ENCODE measurements around the gene RAB6B. TPM values are rescaled to one million over a fixed set of nuclear protein-coding genes. Genes with fewer than 3 reads are reported as not detected.

Gene RAB6B
- total RNA-seq, 1 experiment from 2014 or later: 14.1 TPM

DNA sequence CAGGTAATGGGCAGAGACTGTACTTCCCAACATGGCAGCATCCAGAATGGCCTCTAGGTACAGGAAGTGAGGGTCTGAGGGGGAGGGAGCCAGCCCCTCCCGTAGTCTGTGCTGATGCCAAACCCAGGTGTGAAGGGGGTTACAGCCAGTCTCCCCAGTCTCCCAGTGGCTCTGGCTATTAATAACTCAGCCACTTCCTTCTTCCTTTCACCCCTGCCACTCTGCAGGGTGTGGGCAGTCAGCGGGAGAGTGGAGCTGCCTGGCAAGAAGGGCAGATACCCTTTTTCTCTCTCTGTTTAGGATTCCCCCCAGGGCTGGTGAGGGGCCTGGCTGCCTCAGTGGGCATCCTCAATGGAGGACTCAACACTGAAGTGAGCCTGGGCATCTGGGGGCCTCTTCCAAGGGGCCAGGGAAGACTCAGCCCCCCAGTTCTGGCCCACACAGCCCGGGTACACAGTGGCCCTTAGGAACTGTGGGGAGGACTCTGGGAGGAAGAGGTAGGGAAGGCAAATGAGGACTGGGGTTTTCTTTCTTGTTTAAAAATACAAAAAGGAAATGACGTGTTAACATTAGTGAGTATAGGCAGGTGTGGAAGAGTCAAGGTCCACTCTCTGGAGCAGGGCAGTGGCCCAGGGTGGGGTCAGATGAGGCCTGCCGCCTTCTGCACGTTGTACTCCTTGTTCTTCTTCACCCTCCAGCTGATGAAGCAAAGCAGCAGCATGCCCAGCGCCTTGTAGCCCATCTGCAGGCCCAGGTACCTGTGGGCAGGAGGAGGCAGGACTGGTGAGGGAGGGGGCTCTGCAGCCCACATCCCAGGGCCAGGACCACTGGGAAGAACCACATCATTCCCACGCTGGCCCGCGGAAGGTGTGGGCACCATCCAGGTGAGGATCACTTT lies 38.6 kb upstream of the RAB6B start:
- H3K4me2 ChIP-seq (ENCODE audit: low read length): no peak overlapping the region
- ChIA-PET CTCF (no interaction called here), RAD21 (ENCODE audit: low non-redundant PET in 1 of 2, low total read pairs in 2 of 2, uncharacterized antibody in 2 of 2, unreplicated experiment in 2 of 2) (no interaction called here), POLR2A (no interaction called here)
- no peaks in the 10 kb centered on the region for H3K9me2 ChIP-seq (ENCODE audit: insufficient read depth)
- H3K4me3 ChIP-seq (replicated peaks in 1 of 2; ENCODE audit: low read depth in 1 of 2, low read length in 2 of 2): no peak overlapping the region
- no peak overlapping the region for H2AFZ ChIP-seq (ENCODE audit: low read depth, low read length, poor library complexity, severe bottlenecking)
- no peaks in the 10 kb centered on the region for H4K20me1 ChIP-seq (ENCODE audit: insufficient read depth)
- no peak for ATAC-seq
- no peaks in the 10 kb centered on the region for H3K9me3 ChIP-seq (ENCODE audit: control insufficient read depth in 1 of 2, insufficient read depth in 1 of 2, low read depth in 1 of 2, low read length in 2 of 2)
- no peak for DNase-seq (ENCODE audit: low read depth, low spot score)
- no peaks in the 10 kb centered on the region for H3K79me2 ChIP-seq (ENCODE audit: insufficient read depth, low read length)
- H3K4me1 ChIP-seq (ENCODE audit: control insufficient read depth in 1 of 2, insufficient read depth in 2 of 2, low read length in 2 of 2): no peaks in the 10 kb centered on the region
- no peak overlapping the region for H3K27ac ChIP-seq (ENCODE audit: low read depth, low read length)
- no TSS peak for BruUV-seq (replicated peaks)
- intact Hi-C loops (cut with micrococcal nuclease): loop anchor here (5.0 kb wide), 1 partner anchor 538 kb away; no protein-coding TSS in a partner anchor
- H3K36me3 ChIP-seq (ENCODE audit: control insufficient read depth in 1 of 2, insufficient read depth in 2 of 2, low read length in 2 of 2): no peaks in the 10 kb centered on the region
- TF ChIP-seq EZH2phosphoT487 (IDR thresholded peaks at IDR 0.05; ENCODE audit: borderline replicate concordance) (no peak), POLR2A (IDR thresholded peaks at IDR 0.05; ENCODE audit: borderline replicate concordance, extremely low read depth, insufficient read depth, insufficient read length) (no peak), EGR1 (IDR thresholded peaks at IDR 0.05; ENCODE audit: low read depth) (no peak), CBX3 (IDR thresholded peaks at IDR 0.05; ENCODE audit: low read depth) (no peak), TCF7L2 (IDR thresholded peaks at IDR 0.05; ENCODE audit: borderline replicate concordance, extremely low read depth, insufficient read depth, insufficient read length) (no peak), SIN3A (IDR thresholded peaks at IDR 0.05; ENCODE audit: low read depth) (no peak), FOSL1 (IDR thresholded peaks at IDR 0.05; ENCODE audit: low read depth) (no peak), RAD21 (IDR thresholded peaks at IDR 0.05; ENCODE audit: low read depth) (no peak), CEBPB (IDR thresholded peaks at IDR 0.05; ENCODE audit: low read depth) (no peak), ZFX (IDR thresholded peaks at IDR 0.05) (no peak), MAX (IDR thresholded peaks at IDR 0.05) (no peak), SP1 (IDR thresholded peaks at IDR 0.05; ENCODE audit: low read depth) (no peak), ZBTB33 (IDR thresholded peaks at IDR 0.05; ENCODE audit: extremely low read depth, insufficient replicate concordance, low read length) (no peak), ATF3 (IDR thresholded peaks at IDR 0.05) (no peak), EZH2 (IDR thresholded peaks at IDR 0.05) (no peak), JUND (IDR thresholded peaks at IDR 0.05) (no peak), POLR2AphosphoS5 (IDR thresholded peaks at IDR 0.05; ENCODE audit: low read depth, low read length) (no peak), SRF (IDR thresholded peaks at IDR 0.05; ENCODE audit: low read depth) (no peak)
- peaks cover 27% of the 10 kb centered on the region for H3K27me3 ChIP-seq (ENCODE audit: insufficient read depth, low read length)
- no peak overlapping the region for H3K9ac ChIP-seq (ENCODE audit: low read length)

Data from HCT116 (cell line).